Measurements from ENCODE around the gene CPNE4. TPM values are rescaled to one million over a fixed set of nuclear protein-coding genes. Genes with fewer than 3 reads are reported as not detected.
"Not testable (repeated sequence)": the region's sequence is repeated elsewhere in the genome, so short reads cannot be mapped to it uniquely, and the experiment has no call there.

CPNE4 gene
- total RNA-seq, 1 donor from 2014 or later: 2.7 TPM

DNA sequence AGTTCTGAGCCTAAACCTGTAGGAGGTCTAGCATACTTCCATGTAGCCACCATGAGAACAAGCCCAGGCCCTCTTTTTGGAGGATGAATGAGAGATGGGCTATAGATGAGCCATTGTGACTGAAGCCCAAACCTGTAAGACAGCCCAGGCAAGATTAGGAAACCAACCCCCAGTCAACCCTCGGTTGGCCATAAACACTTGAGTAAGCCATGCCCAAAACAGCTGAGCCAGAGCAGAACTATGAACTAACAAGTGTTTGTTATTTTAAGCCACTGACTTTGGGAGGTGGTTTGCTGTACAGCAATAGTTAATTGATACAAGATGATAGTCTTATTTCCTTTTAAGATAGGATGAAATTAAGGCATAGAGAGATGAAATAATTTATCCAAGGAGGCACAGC lies 12.4 kb upstream of the CPNE4 start:
- DNase-seq: no peak
- no peak overlapping the region for H3K27ac Mint-ChIP-seq (ENCODE audit: unreplicated experiment)
- TF ChIP-seq, protein P1, sequence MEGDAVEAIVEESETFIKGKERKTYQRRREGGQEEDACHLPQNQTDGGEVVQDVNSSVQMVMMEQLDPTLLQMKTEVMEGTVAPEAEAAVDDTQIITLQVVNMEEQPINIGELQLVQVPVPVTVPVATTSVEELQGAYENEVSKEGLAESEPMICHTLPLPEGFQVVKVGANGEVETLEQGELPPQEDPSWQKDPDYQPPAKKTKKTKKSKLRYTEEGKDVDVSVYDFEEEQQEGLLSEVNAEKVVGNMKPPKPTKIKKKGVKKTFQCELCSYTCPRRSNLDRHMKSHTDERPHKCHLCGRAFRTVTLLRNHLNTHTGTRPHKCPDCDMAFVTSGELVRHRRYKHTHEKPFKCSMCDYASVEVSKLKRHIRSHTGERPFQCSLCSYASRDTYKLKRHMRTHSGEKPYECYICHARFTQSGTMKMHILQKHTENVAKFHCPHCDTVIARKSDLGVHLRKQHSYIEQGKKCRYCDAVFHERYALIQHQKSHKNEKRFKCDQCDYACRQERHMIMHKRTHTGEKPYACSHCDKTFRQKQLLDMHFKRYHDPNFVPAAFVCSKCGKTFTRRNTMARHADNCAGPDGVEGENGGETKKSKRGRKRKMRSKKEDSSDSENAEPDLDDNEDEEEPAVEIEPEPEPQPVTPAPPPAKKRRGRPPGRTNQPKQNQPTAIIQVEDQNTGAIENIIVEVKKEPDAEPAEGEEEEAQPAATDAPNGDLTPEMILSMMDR (IDR thresholded peaks at IDR 0.05; ENCODE audit: partially characterized antibody, unreplicated experiment): no peak
- H3K4me3 Mint-ChIP-seq (ENCODE audit: unreplicated experiment): no peak overlapping the region
- no peaks in the 10 kb centered on the region for H3K27me3 Mint-ChIP-seq (ENCODE audit: unreplicated experiment)
- no peaks in the 10 kb centered on the region for H3K4me1 Mint-ChIP-seq (ENCODE audit: low read depth, unreplicated experiment)
- H3K9me3 Mint-ChIP-seq (ENCODE audit: unreplicated experiment): no peaks in the 10 kb centered on the region
- no peaks in the 10 kb centered on the region for H3K36me3 Mint-ChIP-seq (ENCODE audit: unreplicated experiment)

DNA sequence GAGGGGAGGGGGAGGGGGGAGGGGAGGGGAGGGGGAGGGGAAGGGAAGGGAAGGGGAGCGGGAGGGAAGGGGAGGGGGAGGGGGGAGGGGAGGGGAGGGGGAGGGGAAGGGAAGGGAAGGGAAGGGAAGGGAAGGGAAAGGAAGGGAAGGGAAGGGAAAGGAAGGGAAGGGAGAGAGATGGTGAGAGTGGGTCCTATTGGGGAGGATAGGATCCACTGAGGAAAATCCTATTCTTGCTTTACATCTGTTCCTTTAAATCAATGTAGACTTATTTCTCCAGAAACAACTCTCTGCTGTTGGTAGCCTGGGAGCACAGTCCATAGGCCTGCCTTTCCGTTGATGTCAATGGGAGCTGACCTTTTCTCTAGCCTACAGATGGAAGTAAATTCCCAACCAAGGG lies 10.1 kb upstream of the CPNE4 start:
- not testable (repeated sequence) for H3K27me3 Mint-ChIP-seq (ENCODE audit: unreplicated experiment); DNase-seq; H3K4me3 Mint-ChIP-seq (ENCODE audit: unreplicated experiment); H3K27ac Mint-ChIP-seq (ENCODE audit: unreplicated experiment); H3K4me1 Mint-ChIP-seq (ENCODE audit: low read depth, unreplicated experiment); H3K36me3 Mint-ChIP-seq (ENCODE audit: unreplicated experiment); H3K9me3 Mint-ChIP-seq (ENCODE audit: unreplicated experiment)

DNA sequence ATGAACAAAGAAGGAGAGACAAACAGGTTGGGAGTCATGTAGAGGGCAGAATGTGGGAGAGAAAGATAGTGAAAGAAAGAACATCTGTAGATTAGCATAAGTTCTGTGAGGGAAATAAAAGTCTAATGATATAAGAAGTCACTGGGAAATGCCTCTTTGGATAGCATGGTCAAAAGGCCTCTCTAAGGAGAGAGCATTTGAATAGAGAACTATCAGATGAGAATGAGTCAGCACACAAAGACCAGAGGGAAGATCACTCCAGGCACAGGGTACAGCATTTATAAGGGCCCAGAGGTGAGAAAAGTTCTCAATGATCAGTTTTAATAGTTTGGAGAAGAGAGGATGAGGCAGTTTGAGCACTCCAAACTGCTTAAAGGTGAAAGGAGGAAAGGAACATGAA lies 7.9 kb upstream of the CPNE4 start:
- Mint-ChIP-seq H3K4me1 (ENCODE audit: low read depth, unreplicated experiment) (no peaks in the 10 kb centered on the region), H3K27ac (ENCODE audit: unreplicated experiment) (no peak overlapping the region), H3K9me3 (ENCODE audit: unreplicated experiment) (no peaks in the 10 kb centered on the region), H3K27me3 (ENCODE audit: unreplicated experiment) (no peaks in the 10 kb centered on the region), H3K36me3 (ENCODE audit: unreplicated experiment) (no peaks in the 10 kb centered on the region), H3K4me3 (ENCODE audit: unreplicated experiment) (no peak overlapping the region)
- no peak for DNase-seq
- TF ChIP-seq, protein P1 (IDR thresholded peaks at IDR 0.05; ENCODE audit: partially characterized antibody, unreplicated experiment): no peak

DNA sequence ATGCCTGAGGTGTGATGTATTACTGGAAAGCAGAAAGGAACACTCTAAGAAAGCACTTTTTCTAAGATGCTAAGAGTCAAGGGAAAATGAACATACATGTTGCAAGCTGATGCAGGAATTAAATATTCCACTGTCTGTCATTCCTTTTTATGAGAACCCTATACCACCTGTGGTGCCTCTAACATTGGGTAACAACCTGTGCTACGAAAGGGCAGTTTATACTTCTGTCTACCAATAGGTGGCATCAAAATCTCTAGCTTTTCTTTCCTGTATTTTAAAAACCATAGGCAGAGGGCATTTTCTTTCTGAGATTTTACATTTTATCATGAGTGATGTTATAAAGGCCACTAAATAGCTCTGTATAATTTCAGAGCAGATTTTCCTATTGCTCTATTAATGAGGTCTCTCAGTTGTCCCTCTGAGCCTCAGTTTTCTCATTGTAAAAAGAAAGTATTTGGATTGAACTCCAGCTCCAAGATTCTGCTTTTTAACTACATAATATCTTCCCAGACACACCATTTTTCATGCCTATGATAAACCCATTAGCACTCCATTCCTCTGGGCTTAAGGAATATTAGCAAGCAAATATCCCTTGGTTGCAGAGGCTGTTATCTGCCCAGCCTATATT lies 3.5 kb upstream of the CPNE4 start:
- Mint-ChIP-seq H3K27me3 (ENCODE audit: unreplicated experiment) (peaks cover 9% of the 10 kb centered on the region), H3K27ac (ENCODE audit: unreplicated experiment) (no peak overlapping the region), H3K36me3 (ENCODE audit: unreplicated experiment) (no peaks in the 10 kb centered on the region), H3K4me1 (ENCODE audit: low read depth, unreplicated experiment) (peaks cover 2% of the 10 kb centered on the region), H3K9me3 (ENCODE audit: unreplicated experiment) (no peaks in the 10 kb centered on the region), H3K4me3 (ENCODE audit: unreplicated experiment) (no peak overlapping the region)
- TF ChIP-seq, protein P1 (IDR thresholded peaks at IDR 0.05; ENCODE audit: partially characterized antibody, unreplicated experiment): peak; percentile 81
- no peak for DNase-seq

DNA sequence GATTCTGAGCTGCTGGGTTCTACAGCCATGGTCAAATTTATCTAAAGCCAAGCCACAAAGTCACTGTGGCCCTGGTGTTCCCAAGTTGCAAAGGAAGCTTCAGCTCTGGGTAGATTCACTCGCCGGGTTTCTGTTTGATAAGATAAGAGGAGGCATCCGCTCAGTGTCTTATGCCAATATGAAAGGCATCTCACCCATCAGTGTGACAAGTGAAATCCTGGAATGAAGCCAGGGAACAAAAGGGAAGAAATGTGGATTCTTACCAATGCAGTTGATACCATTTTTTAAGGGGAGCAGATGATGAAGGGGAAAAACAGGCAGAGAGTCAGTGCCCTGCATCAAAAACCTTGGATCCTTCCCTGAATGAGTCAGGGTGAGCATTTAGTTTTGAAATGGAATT lies 2.8 kb upstream of the CPNE4 start:
- TF ChIP-seq, protein P1 (IDR thresholded peaks at IDR 0.05; ENCODE audit: partially characterized antibody, unreplicated experiment): no peak
- Mint-ChIP-seq H3K9me3 (ENCODE audit: unreplicated experiment) (no peaks in the 10 kb centered on the region), H3K27me3 (ENCODE audit: unreplicated experiment) (peaks cover 10% of the 10 kb centered on the region)

More for the DNA sequence above, 2.8 kb upstream of the CPNE4 start:
- H3K4me1 Mint-ChIP-seq (ENCODE audit: low read depth, unreplicated experiment): peaks cover 2% of the 10 kb centered on the region
- no peak overlapping the region for H3K4me3 Mint-ChIP-seq (ENCODE audit: unreplicated experiment)
- no peaks in the 10 kb centered on the region for H3K36me3 Mint-ChIP-seq (ENCODE audit: unreplicated experiment)
- no peak for DNase-seq
- no peak overlapping the region for H3K27ac Mint-ChIP-seq (ENCODE audit: unreplicated experiment)

All from glutamatergic neuron (in vitro differentiated cells).